Measurements from ENCODE around the gene HMGXB3. TPM values are rescaled to one million over a fixed set of nuclear protein-coding genes. Genes with fewer than 3 reads are reported as not detected.

HMGXB3 gene
- total RNA-seq, 1 experiment from 2014 or later, result 26.9 TPM

DNA sequence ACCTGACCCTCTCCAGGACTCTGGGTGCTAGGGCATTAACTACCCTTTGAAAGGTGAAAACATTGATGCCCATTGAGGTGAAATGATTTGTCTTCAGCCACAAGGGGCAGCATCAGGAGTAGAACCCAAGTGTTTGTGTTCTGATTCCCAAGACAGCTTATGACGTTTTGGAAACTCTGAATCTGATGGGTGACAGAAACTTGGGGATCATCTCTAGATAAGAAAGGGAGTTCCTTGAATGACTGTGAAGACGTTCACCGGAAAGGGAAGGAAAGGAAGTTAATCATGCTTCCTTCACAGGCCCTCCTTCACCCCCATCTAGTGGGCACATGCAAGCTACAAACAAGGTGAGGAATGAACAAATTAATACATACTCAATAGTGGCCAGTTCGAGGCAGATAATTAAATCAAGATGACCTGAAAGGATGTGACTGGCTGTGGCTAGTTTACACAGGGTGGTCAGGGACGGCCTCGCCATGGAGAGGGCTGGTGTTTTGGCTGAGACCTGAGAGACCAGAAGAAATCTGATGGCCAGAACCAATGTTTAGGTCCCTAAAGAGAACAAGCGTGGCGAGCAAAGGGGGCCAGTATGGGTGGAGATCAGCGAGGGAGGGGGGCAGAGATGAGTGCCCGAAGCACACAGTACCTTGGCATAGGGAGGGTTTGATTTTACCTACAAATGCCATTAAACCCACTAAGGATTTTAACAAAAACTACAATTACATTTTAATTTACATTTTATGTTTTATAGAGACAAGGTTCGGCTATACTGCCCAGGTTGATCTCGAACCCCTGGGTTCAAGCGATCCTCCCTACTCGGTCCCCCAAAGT is 40.9 kb upstream of the HMGXB3 start:
- H3K27me3 Mint-ChIP-seq (ENCODE audit: low read depth), result peaks cover 9% of the 10 kb centered on the region

More for the DNA sequence above, 40.9 kb upstream of the HMGXB3 start:
- Histone ChIP-seq H4K5ac (ENCODE audit: insufficient read length, low read depth, low read length) (no peak overlapping the region), H2AFZ (ENCODE audit: low read length) (peak overlapping the region; percentile 83), H3K4me2 (ENCODE audit: insufficient read depth, insufficient read length, low read length) (peak overlapping the region; percentile 82), H2BK20ac (ENCODE audit: low read depth, low read length, poor library complexity, severe bottlenecking) (no peak overlapping the region), H2BK12ac (ENCODE audit: insufficient read length, low read depth, low read length) (no peak overlapping the region), H3K56ac (ENCODE audit: insufficient read length, low read depth, low read length) (no peak overlapping the region), H2BK15ac (ENCODE audit: low read depth, low read length) (no peak overlapping the region), H3K18ac (ENCODE audit: insufficient read length, low read depth, low read length) (no peak overlapping the region), H3K9me3 (ENCODE audit: control insufficient read depth, low read depth, low read length) (no peaks in the 10 kb centered on the region), H3K27me3 (ENCODE audit: insufficient read depth, low read length) (no peaks in the 10 kb centered on the region; the same call in 1 of the 2 replicates), H2BK5ac (ENCODE audit: insufficient read length, low read length) (no peak overlapping the region), H3K79me2 (ENCODE audit: insufficient read depth, low read length) (no peaks in the 10 kb centered on the region), H4K8ac (replicated peaks; ENCODE audit: insufficient read length, low read depth, low read length) (no peak overlapping the region), H3K27ac (ENCODE audit: insufficient read length, low read depth, low read length) (no peak overlapping the region), H2BK120ac (ENCODE audit: low read depth, low read length, poor library complexity, severe bottlenecking) (no peak overlapping the region), H3K4ac (ENCODE audit: low read depth, low read length) (no peak overlapping the region), H3K23ac (ENCODE audit: insufficient read length, low read depth, low read length) (no peak overlapping the region), H3K9ac (ENCODE audit: extremely low read depth, insufficient read length, low read length) (no peak overlapping the region), H2AK5ac (ENCODE audit: insufficient read length, low read length) (no peak overlapping the region), H3K79me1 (ENCODE audit: insufficient read depth, low read depth, low read length, poor library complexity, severe bottlenecking) (no peaks in the 10 kb centered on the region), H4K20me1 (ENCODE audit: control insufficient read depth, insufficient read depth, insufficient read length) (no peaks in the 10 kb centered on the region), H3K4me1 (ENCODE audit: insufficient read depth, low read length) (peaks cover 2% of the 10 kb centered on the region; the same call in 1 of the 2 replicates), H3T11ph (ENCODE audit: low read length) (no peak overlapping the region), H3K23me2 (ENCODE audit: insufficient read length, low read depth, low read length, poor library complexity, severe bottlenecking) (peaks cover 5% of the 10 kb centered on the region), H4K91ac (ENCODE audit: insufficient read length, low read depth, low read length) (no peak overlapping the region), H3K14ac (ENCODE audit: insufficient read depth, low read length) (no peak overlapping the region)
- Mint-ChIP-seq H3K36me3 (ENCODE audit: insufficient read depth in 1 of 3, low read depth in 3 of 3) (peaks cover 0 to 2% (median 0%) of the 10 kb centered on the region in 3 experiments; a peak in 1 of 7 replicates), H3K27ac (peak overlapping the region; percentile 34 to 98 (median 85); a peak in 6 of 7 replicates), H3K9me3 (no peaks in the 10 kb centered on the region), H3K4me3 (peak overlapping the region; percentile 85 to 95), H3K4me1 (peaks cover 13 to 16% of the 10 kb centered on the region in 2 experiments)
- TF ChIP-seq CTCF (conservative IDR thresholded peaks at IDR 0.05), result peak; percentile 75
- peak; percentile 39 for DNase-seq
- no CpG with 5 or more reads among the region's 14 CpGs for WGBS (ENCODE audit: extremely low coverage, insufficient read length, low lambda C conversion rate)

Measured in H9 (cell line).